Breast epithelium (tissue), 3 donors: ENCODE results near the gene NRIP1.

ENCODE experiments used
- CTCF ChIP-seq, 3 donors: fragments of 450-650 bp; IDR thresholded peaks; one replicate each; pipeline ENCODE4 v1.5.1; 2016 to 2017; ENCODE audit warnings: antibody characterized with exemption in 3 of 3, mild to moderate bottlenecking in 3 of 3, moderate library complexity in 3 of 3
- POLR2A ChIP-seq: fragments of 450-650 bp; IDR thresholded peaks from one replicate; pipeline ENCODE4 v1.6.1; 2016; ENCODE audit warnings: antibody characterized with exemption, mild to moderate bottlenecking, moderate library complexity

GRCh38 chr21:15096146-15096545, 31.3 kb upstream of the NRIP1 start:
- TF ChIP-seq POLR2A (no peak), CTCF (IDR thresholded peaks at IDR 0.05) (no peak)
